ENCODE measurements around the gene TAOK2. TPM values are rescaled to one million over a fixed set of nuclear protein-coding genes. Genes with fewer than 3 reads are reported as not detected.
"Not testable (repeated sequence)": the region's sequence is repeated elsewhere in the genome, so short reads cannot be mapped to it uniquely, and the experiment has no call there.

The TAOK2 gene
- total RNA-seq, 4 donors from 2014 or later, result 38.4 to 62.1 (median 46.5) TPM

DNA sequence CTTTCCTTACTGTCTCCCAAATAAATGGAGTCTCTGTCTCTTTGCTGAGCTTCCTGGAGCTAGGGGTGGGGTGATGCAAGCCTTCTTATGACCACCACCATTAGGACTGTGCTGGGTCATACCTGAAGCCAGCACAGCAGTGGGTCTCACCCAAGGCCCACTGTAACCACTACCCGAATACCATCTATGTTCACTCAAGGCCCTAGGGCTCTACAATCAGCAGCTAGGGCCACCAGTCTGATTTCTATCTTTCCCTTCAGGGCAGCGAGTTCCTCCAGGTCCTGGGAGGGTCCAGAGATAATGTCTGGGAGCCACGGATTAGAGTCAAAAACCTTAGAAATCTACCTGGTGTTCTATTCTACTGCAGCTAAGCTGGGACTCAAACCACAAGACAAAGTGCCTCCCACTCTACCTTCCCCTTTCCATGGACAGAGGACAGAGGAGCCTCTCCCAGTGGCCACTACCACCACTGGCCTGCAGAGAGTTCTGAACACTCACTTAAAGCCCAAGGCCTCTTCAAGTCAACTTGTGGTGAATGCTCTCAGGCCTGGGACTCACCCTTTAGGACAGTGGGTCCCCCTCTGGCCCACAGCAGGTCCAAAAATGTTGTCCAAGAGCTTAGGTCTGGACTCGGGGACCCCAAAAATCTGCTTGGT lies 22.7 kb upstream of the TAOK2 start:
- no peak for ATAC-seq
- H3K27ac ChIP-seq, result no peak overlapping the region
- H3K4me3 ChIP-seq, result no peak overlapping the region
- H3K9me3 ChIP-seq, result no peaks in the 10 kb centered on the region
- TF ChIP-seq POLR2A (IDR thresholded peaks at IDR 0.05) (no peak), EP300 (IDR thresholded peaks at IDR 0.05) (no peak), POLR2AphosphoS5 (IDR thresholded peaks at IDR 0.05) (no peak)
- TF ChIP-seq, protein P1, sequence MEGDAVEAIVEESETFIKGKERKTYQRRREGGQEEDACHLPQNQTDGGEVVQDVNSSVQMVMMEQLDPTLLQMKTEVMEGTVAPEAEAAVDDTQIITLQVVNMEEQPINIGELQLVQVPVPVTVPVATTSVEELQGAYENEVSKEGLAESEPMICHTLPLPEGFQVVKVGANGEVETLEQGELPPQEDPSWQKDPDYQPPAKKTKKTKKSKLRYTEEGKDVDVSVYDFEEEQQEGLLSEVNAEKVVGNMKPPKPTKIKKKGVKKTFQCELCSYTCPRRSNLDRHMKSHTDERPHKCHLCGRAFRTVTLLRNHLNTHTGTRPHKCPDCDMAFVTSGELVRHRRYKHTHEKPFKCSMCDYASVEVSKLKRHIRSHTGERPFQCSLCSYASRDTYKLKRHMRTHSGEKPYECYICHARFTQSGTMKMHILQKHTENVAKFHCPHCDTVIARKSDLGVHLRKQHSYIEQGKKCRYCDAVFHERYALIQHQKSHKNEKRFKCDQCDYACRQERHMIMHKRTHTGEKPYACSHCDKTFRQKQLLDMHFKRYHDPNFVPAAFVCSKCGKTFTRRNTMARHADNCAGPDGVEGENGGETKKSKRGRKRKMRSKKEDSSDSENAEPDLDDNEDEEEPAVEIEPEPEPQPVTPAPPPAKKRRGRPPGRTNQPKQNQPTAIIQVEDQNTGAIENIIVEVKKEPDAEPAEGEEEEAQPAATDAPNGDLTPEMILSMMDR (IDR thresholded peaks at IDR 0.05), result no peak
- WGBS, 2 donors (ENCODE audit: low coverage in 1 of 2), result 90 to 100% methylated on average over 2 of the region's 4 CpGs
- H3K4me1 ChIP-seq, result no peaks in the 10 kb centered on the region
- H3K36me3 ChIP-seq, result no peaks in the 10 kb centered on the region
- H3K27me3 ChIP-seq, result no peaks in the 10 kb centered on the region

DNA sequence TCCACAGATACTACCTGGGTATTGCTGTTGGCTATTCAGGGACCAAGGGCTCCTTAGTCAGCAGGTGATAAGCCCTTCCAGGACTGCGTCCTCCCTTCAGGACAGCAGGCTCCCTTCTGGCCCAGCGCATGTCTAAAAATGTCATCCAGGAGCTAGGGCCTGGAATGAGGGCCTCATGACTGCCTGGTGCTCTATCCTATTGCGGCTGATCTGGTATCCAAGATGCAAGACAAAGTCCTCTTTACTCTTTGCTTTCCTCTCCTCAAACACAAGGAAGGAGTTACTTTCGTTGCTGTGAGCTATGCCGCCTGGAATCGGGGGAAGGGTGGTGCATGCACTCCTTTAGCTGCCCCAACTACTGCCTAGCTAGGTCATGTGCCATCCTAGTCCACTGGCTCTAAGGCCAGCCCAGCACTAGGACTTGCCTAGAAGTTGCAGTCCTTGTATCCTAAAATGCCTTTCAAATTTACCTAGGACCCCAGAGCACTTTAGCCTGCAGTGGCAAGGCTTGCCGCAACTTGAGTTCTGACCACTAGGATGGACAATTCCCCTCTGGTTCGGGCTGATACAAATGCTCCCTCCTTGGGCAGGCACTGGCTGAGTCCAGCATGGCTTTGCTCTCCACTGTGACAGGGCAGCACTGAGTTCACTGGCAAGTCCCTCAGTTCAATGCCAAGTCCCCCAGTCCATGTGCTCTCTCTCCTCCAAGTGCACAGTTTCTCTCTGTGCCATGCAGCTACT lies 21.9 kb upstream of the TAOK2 start:
- 79 to 88% methylated on average over 4 to 5 of the region's 8 CpGs for WGBS, 2 donors (ENCODE audit: low coverage in 1 of 2)
- ATAC-seq, result no peak

DNA sequence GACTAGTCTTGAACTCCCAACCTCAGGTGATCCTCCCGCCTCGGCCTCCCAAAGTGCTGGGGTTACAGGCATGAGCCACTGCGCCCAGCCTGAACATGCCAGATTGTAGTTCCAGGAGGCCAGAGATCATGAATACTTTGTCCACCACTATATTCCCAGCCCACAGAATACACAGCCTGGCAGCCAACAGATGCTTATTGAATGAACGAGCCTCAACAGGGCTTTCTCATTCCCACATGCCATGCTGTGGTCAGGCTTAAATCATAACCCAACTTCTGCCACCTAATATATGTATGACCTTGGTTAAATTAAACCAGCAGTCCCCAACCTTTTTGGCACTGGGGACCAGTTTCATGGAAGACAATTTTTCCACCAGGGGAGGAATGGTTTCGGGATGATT lies 14.9 kb upstream of the TAOK2 start:
- Histone ChIP-seq H3K27me3 (no peaks in the 10 kb centered on the region), H3K4me3 (no peak overlapping the region), H3K27ac (no peak overlapping the region), H3K36me3 (no peaks in the 10 kb centered on the region), H3K4me1 (peaks cover 0 to 19% (median 4%) of the 10 kb centered on the region in 3 donors), H3K9me3 (no peaks in the 10 kb centered on the region)
- TF ChIP-seq EP300 (IDR thresholded peaks at IDR 0.05) (no peak), POLR2AphosphoS5 (IDR thresholded peaks at IDR 0.05) (no peak), POLR2A (IDR thresholded peaks at IDR 0.05) (no peak)
- TF ChIP-seq, protein P1 (IDR thresholded peaks at IDR 0.05), result no peak
- no peak for ATAC-seq
- WGBS, 2 donors (ENCODE audit: low coverage in 1 of 2), result 63 to 75% methylated on average over 2 to 3 of the region's 5 CpGs

More for the DNA sequence above, 21.9 kb upstream of the TAOK2 start:
- no peaks in the 10 kb centered on the region for H3K9me3 ChIP-seq
- H3K36me3 ChIP-seq, result no peaks in the 10 kb centered on the region
- no peaks in the 10 kb centered on the region for H3K4me1 ChIP-seq
- H3K27ac ChIP-seq, result no peak overlapping the region
- H3K27me3 ChIP-seq, result no peaks in the 10 kb centered on the region
- TF ChIP-seq POLR2AphosphoS5 (IDR thresholded peaks at IDR 0.05) (no peak), EP300 (IDR thresholded peaks at IDR 0.05) (no peak), POLR2A (IDR thresholded peaks at IDR 0.05) (no peak)
- TF ChIP-seq, protein P1 (IDR thresholded peaks at IDR 0.05), result no peak
- H3K4me3 ChIP-seq, result no peak overlapping the region

- Histone ChIP-seq H3K27ac (no peak overlapping the region), H3K4me1 (peaks cover 0 to 22% (median 4%) of the 10 kb centered on the region in 3 donors), H3K36me3 (peaks cover 0 to 5% of the 10 kb centered on the region in 2 donors), H3K4me3 (no peak overlapping the region), H3K27me3 (no peaks in the 10 kb centered on the region), H3K9me3 (no peaks in the 10 kb centered on the region)
- WGBS, 2 donors (ENCODE audit: low coverage in 1 of 2), result 81 to 84% methylated on average over 3 to 6 of the region's 9 CpGs
- TF ChIP-seq EP300 (IDR thresholded peaks at IDR 0.05) (no peak), POLR2A (IDR thresholded peaks at IDR 0.05) (no peak)
- TF ChIP-seq, protein P1 (IDR thresholded peaks at IDR 0.05), result no peak
- no peak for ATAC-seq
Observed at GRCh38 chr16:29959293-29959692, 14.4 kb upstream of the TAOK2 start.

DNA sequence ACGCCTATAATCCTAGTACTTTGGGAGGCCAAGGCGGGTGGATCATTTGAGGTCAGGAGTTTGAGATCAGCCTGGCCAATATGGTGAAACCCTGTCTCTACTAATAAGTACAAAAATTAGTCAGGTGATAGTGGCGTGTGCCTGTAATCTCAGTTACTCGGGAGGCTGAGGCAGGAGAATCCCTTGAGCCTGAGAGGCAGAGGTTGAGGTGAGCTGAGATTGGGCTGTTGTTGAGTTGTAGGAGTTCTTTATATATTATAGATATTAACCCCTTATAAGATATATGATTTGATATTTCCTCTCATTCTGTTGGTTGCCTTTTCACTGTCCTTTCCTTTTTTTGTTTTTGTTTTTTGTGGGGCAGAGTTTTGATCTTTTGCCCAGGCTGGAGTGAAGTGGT lies 13.8 kb upstream of the TAOK2 start:
- H3K4me3 ChIP-seq, H3K27me3 ChIP-seq, H3K9me3 ChIP-seq, H3K27ac ChIP-seq, ATAC-seq: not testable (repeated sequence)
- Histone ChIP-seq H3K36me3 (peaks cover 0 to 10% of the 10 kb centered on the region in 2 donors), H3K4me1 (peaks cover 0 to 27% (median 4%) of the 10 kb centered on the region in 3 donors)
- 82% methylated on average over 4 of the region's 4 CpGs; no CpG with 5 or more reads in 1 of the 2 donors for WGBS, 2 donors (ENCODE audit: low coverage in 1 of 2)

Measured in gastroesophageal sphincter (tissue), 4 donors.